Measurements from ENCODE around the gene AMZ2.

Gene AMZ2

GRCh38 chr17:68294617-68295016 lies 46.8 kb downstream of the AMZ2 start:
- H3K4me3 ChIP-seq (ENCODE audit: low read depth, low read length) = no peak overlapping the region
- ChIA-PET CTCF (no interaction called here), POLR2A (no interaction called here)
- no peak for DNase-seq (ENCODE audit: low read depth, low spot score)
- TF ChIP-seq, protein P1, sequence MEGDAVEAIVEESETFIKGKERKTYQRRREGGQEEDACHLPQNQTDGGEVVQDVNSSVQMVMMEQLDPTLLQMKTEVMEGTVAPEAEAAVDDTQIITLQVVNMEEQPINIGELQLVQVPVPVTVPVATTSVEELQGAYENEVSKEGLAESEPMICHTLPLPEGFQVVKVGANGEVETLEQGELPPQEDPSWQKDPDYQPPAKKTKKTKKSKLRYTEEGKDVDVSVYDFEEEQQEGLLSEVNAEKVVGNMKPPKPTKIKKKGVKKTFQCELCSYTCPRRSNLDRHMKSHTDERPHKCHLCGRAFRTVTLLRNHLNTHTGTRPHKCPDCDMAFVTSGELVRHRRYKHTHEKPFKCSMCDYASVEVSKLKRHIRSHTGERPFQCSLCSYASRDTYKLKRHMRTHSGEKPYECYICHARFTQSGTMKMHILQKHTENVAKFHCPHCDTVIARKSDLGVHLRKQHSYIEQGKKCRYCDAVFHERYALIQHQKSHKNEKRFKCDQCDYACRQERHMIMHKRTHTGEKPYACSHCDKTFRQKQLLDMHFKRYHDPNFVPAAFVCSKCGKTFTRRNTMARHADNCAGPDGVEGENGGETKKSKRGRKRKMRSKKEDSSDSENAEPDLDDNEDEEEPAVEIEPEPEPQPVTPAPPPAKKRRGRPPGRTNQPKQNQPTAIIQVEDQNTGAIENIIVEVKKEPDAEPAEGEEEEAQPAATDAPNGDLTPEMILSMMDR (IDR thresholded peaks at IDR 0.05; ENCODE audit: insufficient read depth, low read length, missing control alignments) = no peak

DNA sequence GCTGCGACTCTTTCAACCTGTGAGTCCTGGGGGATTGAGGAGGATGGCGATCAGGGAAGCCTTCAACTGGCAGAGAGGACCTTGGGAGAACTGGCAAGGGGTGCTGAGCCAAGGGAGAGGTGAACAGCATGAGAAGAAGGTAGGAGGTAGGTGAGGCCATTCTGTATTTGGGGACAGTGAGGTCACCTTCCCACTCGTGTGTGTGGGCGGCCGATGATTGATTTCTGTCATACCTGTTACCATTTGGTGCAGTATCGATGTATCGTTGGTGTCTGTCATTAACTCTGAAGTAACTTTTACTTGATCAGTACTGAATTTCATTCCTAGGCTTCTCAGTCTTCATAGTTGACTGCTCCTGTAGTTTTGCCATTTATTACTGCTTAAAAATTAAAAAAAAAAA lies 47.2 kb downstream of the AMZ2 start:
- POLR2A ChIA-PET = no interaction called here

GRCh38 chr17:68296217-68297191 lies 48.7 kb downstream of the AMZ2 start:
- TF ChIP-seq, protein P1 (IDR thresholded peaks at IDR 0.05; ENCODE audit: insufficient read depth, low read length, missing control alignments) = no peak
- no peak overlapping the region for H3K4me3 ChIP-seq (ENCODE audit: low read depth, low read length)
- ChIA-PET POLR2A (no interaction called here), CTCF (no interaction called here)
- DNase-seq (ENCODE audit: low read depth, low spot score) = no peak

More for the DNA sequence above, 47.2 kb downstream of the AMZ2 start:
- H3K4me3 ChIP-seq (ENCODE audit: low read depth, low read length) = no peak overlapping the region
- CTCF ChIA-PET = no interaction called here
- no peak for DNase-seq (ENCODE audit: low read depth, low spot score)
- TF ChIP-seq, protein P1 (IDR thresholded peaks at IDR 0.05; ENCODE audit: insufficient read depth, low read length, missing control alignments) = no peak

DNA sequence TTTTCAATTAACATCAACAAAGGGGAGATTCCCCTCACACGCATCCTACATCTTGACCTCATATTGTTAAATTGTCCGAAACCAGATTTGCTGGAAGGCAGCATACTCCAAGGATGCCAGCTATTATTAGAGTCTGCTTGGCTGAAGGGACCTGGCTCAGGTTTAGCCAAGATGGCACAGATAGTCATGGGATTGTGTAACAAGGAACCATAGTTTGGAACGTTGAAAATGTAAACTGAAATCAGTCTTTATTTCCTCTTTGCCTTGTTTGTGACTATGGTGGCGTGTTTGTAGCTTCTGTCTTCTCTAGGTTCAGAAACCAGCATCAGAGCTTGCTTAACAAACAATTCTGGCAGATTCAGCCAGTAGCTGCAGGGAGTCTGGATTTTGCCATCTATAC lies 49.4 kb downstream of the AMZ2 start:
- TF ChIP-seq, protein P1 (IDR thresholded peaks at IDR 0.05; ENCODE audit: insufficient read depth, low read length, missing control alignments) = no peak
- no peak for DNase-seq (ENCODE audit: low read depth, low spot score)
- H3K4me3 ChIP-seq (ENCODE audit: low read depth, low read length) = no peak overlapping the region
- CTCF ChIA-PET = no interaction called here
- POLR2A ChIA-PET = no interaction called here

- DNase-seq (ENCODE audit: low read depth, low spot score) = no peak
- H3K4me3 ChIP-seq (ENCODE audit: low read depth, low read length) = no peak overlapping the region
- TF ChIP-seq, protein P1 (IDR thresholded peaks at IDR 0.05; ENCODE audit: insufficient read depth, low read length, missing control alignments) = no peak
- CTCF ChIA-PET = no interaction called here
- POLR2A ChIA-PET = no interaction called here
Measured at GRCh38 chr17:68298601-68299000, 50.8 kb downstream of the AMZ2 start.

- TF ChIP-seq, protein P1 (IDR thresholded peaks at IDR 0.05; ENCODE audit: insufficient read depth, low read length, missing control alignments) = no peak
- ChIA-PET CTCF (no interaction called here), POLR2A (no interaction called here)
- H3K4me3 ChIP-seq (ENCODE audit: low read depth, low read length) = no peak overlapping the region
- DNase-seq (ENCODE audit: low read depth, low spot score) = no peak
Measured at GRCh38 chr17:68299817-68300216, 52.0 kb downstream of the AMZ2 start.

Data from AG04449 (cell line).